PC-3 (cell line): Measurements from ENCODE around the gene UPF2.

ENCODE experiments used
- CTCF ChIP-seq: fragments of 300-600 bp; sonication (generic); conservative IDR thresholded peaks from 2 replicates; pipeline ENCODE4 v1.5.1; 2017; ENCODE audit warnings: antibody characterized with exemption, low read depth, mild to moderate bottlenecking, low read length
- EZH2phosphoT487 ChIP-seq: fragments of 300-600 bp; sonication (generic); IDR thresholded peaks from 2 replicates; pipeline ENCODE4 v1.6.1; 2018; ENCODE audit warnings: mild to moderate bottlenecking, antibody characterized with exemption, low read length, borderline replicate concordance

- TF ChIP-seq CTCF (no peak), EZH2phosphoT487 (no peak)
Measured at GRCh38 chr10:11899067-11899876, 143.3 kb downstream of the UPF2 start.
